KMS-11 (cell line): ENCODE results near the gene PIANP.

Experiments
- H2AFZ ChIP-seq: fragments of 200-600 bp; sonication (generic); 2 replicates; pipeline ENCODE4 v1.6.1; 2016; ENCODE audit warnings: antibody characterized with exemption, mixed run types, low read depth
- H3K27ac ChIP-seq: fragments of 200-600 bp; sonication (generic); 2 replicates; pipeline ENCODE4 v1.6.1; 2016; ENCODE audit warnings: mild to moderate bottlenecking, mixed run types
- H3K27me3 ChIP-seq: fragments of 200-600 bp; sonication (generic); 2 replicates; pipeline ENCODE4 v1.6.1; 2017; ENCODE audit warnings: mild to moderate bottlenecking, low read depth, mixed run types, moderate library complexity; ENCODE audit not compliant: insufficient read depth
- H3K36me3 ChIP-seq: fragments of 200-600 bp; sonication (generic); 2 replicates; pipeline ENCODE4 v1.6.1; 2017; ENCODE audit warnings: mild to moderate bottlenecking, mixed run types; ENCODE audit not compliant: insufficient read depth
- H3K4me1 ChIP-seq: fragments of 200-600 bp; sonication (generic); 2 replicates; pipeline ENCODE4 v1.6.1; 2016; ENCODE audit warnings: mild to moderate bottlenecking, low read depth, mixed run types; ENCODE audit not compliant: poor library complexity, severe bottlenecking
- H3K4me2 ChIP-seq: fragments of 200-600 bp; sonication (generic); 2 replicates; pipeline ENCODE4 v1.7.0; 2016; ENCODE audit warnings: mild to moderate bottlenecking, mixed run types
- H3K4me3 ChIP-seq: fragments of 200-600 bp; sonication (generic); IDR thresholded peaks from 2 replicates; pipeline ENCODE4 v1.6.1; 2017; ENCODE audit warnings: low read depth, low read length, mixed read lengths; ENCODE audit not compliant: insufficient read depth
- H3K79me2 ChIP-seq: fragments of 200-600 bp; sonication (generic); 2 replicates; pipeline ENCODE4 v1.6.1; 2016; ENCODE audit warnings: low read depth, mixed run types; ENCODE audit not compliant: insufficient read depth
- H3K9ac ChIP-seq: fragments of 200-600 bp; sonication (generic); 2 replicates; pipeline ENCODE4 v1.6.1; 2016; ENCODE audit warnings: mild to moderate bottlenecking, mixed run types
- H4K20me1 ChIP-seq: fragments of 200-600 bp; sonication (generic); 2 replicates; pipeline ENCODE4 v1.6.1; 2016; ENCODE audit warnings: mild to moderate bottlenecking, mixed run types; ENCODE audit not compliant: insufficient read depth
- TF ChIP-seq, protein P1 (sequence below): fragments of 200-600 bp; sonication (generic); conservative IDR thresholded peaks from 2 replicates; pipeline ENCODE4 v1.6.1; 2017; ENCODE audit warnings: low read depth, mild to moderate bottlenecking, antibody characterized with exemption, low read length, moderate library complexity, mixed read lengths

Gene PIANP

DNA sequence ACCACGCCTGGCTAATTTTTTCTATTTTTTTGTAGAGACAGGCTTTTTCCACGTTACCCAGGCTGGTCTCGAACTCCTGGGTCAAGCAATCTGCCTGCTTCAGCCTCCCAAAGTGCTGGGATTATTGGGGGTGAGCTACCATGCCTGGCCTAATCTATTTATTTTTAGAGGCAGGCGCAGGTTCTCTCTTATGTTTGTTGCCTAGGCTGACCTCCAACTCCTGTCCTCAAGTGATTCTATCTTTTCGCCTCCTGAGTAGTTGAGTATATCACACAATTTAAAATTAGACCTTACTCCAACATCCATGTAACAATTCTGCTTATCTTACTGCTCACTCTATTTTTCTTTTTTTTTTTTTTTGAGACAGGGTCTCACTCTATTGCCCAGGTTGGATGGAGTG lies 46.6 kb downstream of the PIANP start:
- no peaks in the 10 kb centered on the region for H3K4me1 ChIP-seq
- TF ChIP-seq, protein P1, sequence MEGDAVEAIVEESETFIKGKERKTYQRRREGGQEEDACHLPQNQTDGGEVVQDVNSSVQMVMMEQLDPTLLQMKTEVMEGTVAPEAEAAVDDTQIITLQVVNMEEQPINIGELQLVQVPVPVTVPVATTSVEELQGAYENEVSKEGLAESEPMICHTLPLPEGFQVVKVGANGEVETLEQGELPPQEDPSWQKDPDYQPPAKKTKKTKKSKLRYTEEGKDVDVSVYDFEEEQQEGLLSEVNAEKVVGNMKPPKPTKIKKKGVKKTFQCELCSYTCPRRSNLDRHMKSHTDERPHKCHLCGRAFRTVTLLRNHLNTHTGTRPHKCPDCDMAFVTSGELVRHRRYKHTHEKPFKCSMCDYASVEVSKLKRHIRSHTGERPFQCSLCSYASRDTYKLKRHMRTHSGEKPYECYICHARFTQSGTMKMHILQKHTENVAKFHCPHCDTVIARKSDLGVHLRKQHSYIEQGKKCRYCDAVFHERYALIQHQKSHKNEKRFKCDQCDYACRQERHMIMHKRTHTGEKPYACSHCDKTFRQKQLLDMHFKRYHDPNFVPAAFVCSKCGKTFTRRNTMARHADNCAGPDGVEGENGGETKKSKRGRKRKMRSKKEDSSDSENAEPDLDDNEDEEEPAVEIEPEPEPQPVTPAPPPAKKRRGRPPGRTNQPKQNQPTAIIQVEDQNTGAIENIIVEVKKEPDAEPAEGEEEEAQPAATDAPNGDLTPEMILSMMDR = no peak
- H3K27ac ChIP-seq = no peak overlapping the region
- H4K20me1 ChIP-seq = no peaks in the 10 kb centered on the region
- no peak overlapping the region for H2AFZ ChIP-seq
- H3K27me3 ChIP-seq = no peaks in the 10 kb centered on the region
- H3K4me2 ChIP-seq = no peak overlapping the region
- no peaks in the 10 kb centered on the region for H3K79me2 ChIP-seq
- no peaks in the 10 kb centered on the region for H3K36me3 ChIP-seq
- H3K9ac ChIP-seq = no peak overlapping the region
- H3K4me3 ChIP-seq = no peak overlapping the region

DNA sequence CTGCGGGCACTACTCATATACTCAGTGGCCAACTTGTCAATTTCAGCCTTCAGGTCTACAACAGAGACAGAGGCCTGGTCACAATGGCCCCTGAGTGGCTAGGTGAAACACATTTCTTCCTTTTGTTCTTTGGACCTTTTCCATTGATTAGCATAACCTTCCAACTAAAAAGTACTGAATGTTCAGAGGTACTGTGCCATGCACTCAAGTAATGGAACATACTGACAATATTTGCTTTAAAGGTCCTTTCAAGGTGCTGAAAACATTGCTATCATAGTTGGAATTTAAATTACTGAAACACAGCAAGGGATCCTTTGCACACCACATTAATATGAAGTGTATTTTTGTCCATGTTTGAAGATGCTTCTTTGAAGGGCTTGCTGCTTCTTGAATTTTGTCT lies 47.3 kb downstream of the PIANP start:
- Histone ChIP-seq H2AFZ (no peak overlapping the region), H3K27ac (no peak overlapping the region), H4K20me1 (no peaks in the 10 kb centered on the region), H3K27me3 (no peaks in the 10 kb centered on the region), H3K4me2 (no peak overlapping the region), H3K4me3 (no peak overlapping the region), H3K9ac (no peak overlapping the region), H3K4me1 (no peaks in the 10 kb centered on the region), H3K36me3 (no peaks in the 10 kb centered on the region), H3K79me2 (no peaks in the 10 kb centered on the region)
- TF ChIP-seq, protein P1 = no peak

DNA sequence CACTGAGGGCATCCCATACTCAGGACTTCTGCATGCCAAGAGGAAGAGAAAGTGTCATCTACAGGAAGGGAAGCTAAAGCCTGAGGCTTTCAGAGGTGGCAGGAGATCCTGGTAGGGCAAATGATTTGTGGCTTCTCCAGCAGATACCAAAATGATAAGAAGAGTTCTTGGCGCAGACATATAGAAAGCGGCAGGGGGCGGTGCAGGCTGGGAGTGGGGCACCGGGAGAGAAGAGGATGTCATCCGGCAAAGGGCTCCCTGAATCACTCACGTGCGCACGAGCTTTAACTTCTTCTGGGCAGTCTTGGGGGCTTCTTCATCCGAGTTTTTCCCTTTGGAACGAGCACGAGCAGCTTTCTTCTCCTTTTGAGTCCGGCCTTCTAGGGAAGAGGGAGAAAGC lies 48.2 kb downstream of the PIANP start:
- no peaks in the 10 kb centered on the region for H3K36me3 ChIP-seq
- no peaks in the 10 kb centered on the region for H4K20me1 ChIP-seq
- H3K9ac ChIP-seq = no peak overlapping the region
- TF ChIP-seq, protein P1 = no peak
- no peaks in the 10 kb centered on the region for H3K79me2 ChIP-seq
- H2AFZ ChIP-seq = no peak overlapping the region
- no peak overlapping the region for H3K4me2 ChIP-seq
- no peak overlapping the region for H3K27ac ChIP-seq
- H3K4me1 ChIP-seq = no peaks in the 10 kb centered on the region
- H3K4me3 ChIP-seq = no peak overlapping the region
- no peaks in the 10 kb centered on the region for H3K27me3 ChIP-seq

DNA sequence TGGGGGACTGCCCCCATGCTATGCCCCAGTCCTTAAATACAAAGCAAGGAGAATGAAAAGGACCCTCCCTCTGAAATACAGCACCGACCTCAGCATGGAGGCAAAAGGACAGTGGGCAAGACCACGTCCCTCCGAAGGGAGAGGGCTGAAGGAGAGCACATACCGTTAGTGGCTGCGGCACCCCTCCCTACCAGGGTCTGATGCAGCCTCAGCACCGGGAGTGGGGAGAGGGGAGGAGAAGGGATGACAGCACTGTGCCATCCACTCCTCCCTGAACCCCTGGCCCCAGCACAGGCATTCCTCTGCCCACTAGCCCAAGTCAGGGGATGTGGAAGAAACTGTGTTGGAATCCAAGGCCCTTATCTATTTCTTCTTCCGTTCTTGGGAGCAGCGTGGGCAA lies 49.8 kb downstream of the PIANP start:
- Histone ChIP-seq H3K27me3 (no peaks in the 10 kb centered on the region), H3K27ac (no peak overlapping the region), H3K79me2 (no peaks in the 10 kb centered on the region), H3K4me1 (no peaks in the 10 kb centered on the region), H3K4me3 (no peak overlapping the region), H3K9ac (no peak overlapping the region), H3K36me3 (no peaks in the 10 kb centered on the region), H3K4me2 (no peak overlapping the region), H2AFZ (no peak overlapping the region), H4K20me1 (no peaks in the 10 kb centered on the region)
- TF ChIP-seq, protein P1 = no peak
